Progenitor cell of endocrine pancreas (in vitro differentiated cells): Measurements from ENCODE around the gene BCL2L13. TPM values are rescaled to one million over a fixed set of nuclear protein-coding genes. Genes with fewer than 3 reads are reported as not detected.

Experiments used
- DNase-seq: peaks from one replicate; pipeline ENCODE4 v3.0.0; 2021; ENCODE audit warnings: low spot score; ENCODE audit not compliant: unreplicated experiment
- H3K27ac Mint-ChIP-seq: 2 replicates; pipeline ENCODE4 v1.8.0; 2021; ENCODE audit warnings: mild to moderate bottlenecking, moderate library complexity, mixed read lengths
- H3K27me3 Mint-ChIP-seq: 2 replicates; pipeline ENCODE4 v1.8.0; 2021; ENCODE audit warnings: mixed read lengths
- H3K36me3 Mint-ChIP-seq: 2 replicates; pipeline ENCODE4 v1.8.0; 2022; ENCODE audit warnings: mixed read lengths; ENCODE audit not compliant: insufficient read depth
- H3K4me1 Mint-ChIP-seq: 2 replicates; pipeline ENCODE4 v1.8.0; 2021; ENCODE audit warnings: low read depth, mixed read lengths
- H3K4me3 Mint-ChIP-seq: 2 replicates; pipeline ENCODE4 v1.8.0; 2021; ENCODE audit warnings: low read depth, mild to moderate bottlenecking, moderate library complexity, mixed read lengths
- H3K9me3 Mint-ChIP-seq: 2 replicates; pipeline ENCODE4 v1.8.0; 2021; ENCODE audit warnings: low read depth, mixed read lengths
- CTCF ChIP-seq: fragments of 200-600 bp; sonication (generic); IDR thresholded peaks from one replicate; pipeline ENCODE4 v1.5.0; 2021; ENCODE audit warnings: antibody characterized with exemption, mild to moderate bottlenecking; ENCODE audit not compliant: unreplicated experiment
- microRNA-seq: library from miRNA; unstranded; fragments of <30 nt; microRNA quantifications from one replicate; pipeline ENCODE4 v1.1.0, GENCODE V29; 2020; ENCODE audit warnings: borderline number of aligned reads; ENCODE audit not compliant: unreplicated experiment
- total RNA-seq: library from RNA; stranded (reverse); gene quantifications from 2 replicates; pipeline ENCODE4 v1.2.1, GENCODE V29; 2021

BCL2L13 gene
- total RNA-seq, 1 donor from 2014 or later: 36.0 TPM

- TF ChIP-seq CTCF: no peak
- Mint-ChIP-seq H3K27me3 (peaks cover 25% of the 10 kb centered on the region), H3K4me3 (no peak overlapping the region), H3K9me3 (no peaks in the 10 kb centered on the region), H3K27ac (peak overlapping the region; percentile 15), H3K4me1 (no peaks in the 10 kb centered on the region), H3K36me3 (no peaks in the 10 kb centered on the region)
- DNase-seq: no peak
Observed at GRCh38 chr22:17779286-17780115, 140.9 kb downstream of the BCL2L13 start.

GRCh38 chr22:17780116-17780740 lies 141.7 kb downstream of the BCL2L13 start:
- no peaks in the 10 kb centered on the region for H3K9me3 Mint-ChIP-seq
- peaks cover 25% of the 10 kb centered on the region for H3K27me3 Mint-ChIP-seq
- no peak overlapping the region for H3K4me3 Mint-ChIP-seq
- no peaks in the 10 kb centered on the region for H3K4me1 Mint-ChIP-seq
- no peaks in the 10 kb centered on the region for H3K36me3 Mint-ChIP-seq
- DNase-seq: no peak
- no peak overlapping the region for H3K27ac Mint-ChIP-seq
- TF ChIP-seq CTCF: no peak

Small RNAs within 50 kb of the gene (microRNA-seq; reads per million reads assigned to microRNA genes)
- gene MIR3198-1: not detected

Other genes starting within 250 kb of the BCL2L13 start
- gene SLC25A18, start 75.3 kb upstream of the BCL2L13 start, total RNA-seq: 2.3 and 2.6 TPM in 2 replicates
- gene ATP6V1E1, start 10.0 kb upstream of the BCL2L13 start, total RNA-seq: 59.7 and 61.3 TPM in 2 replicates
- 22.8 and 24.6 TPM in 2 replicates for gene BID, start 135.7 kb downstream of the BCL2L13 start, total RNA-seq